OCI-LY1 (cell line): ENCODE results near the gene TAS1R3.

Experiments
- EZH2 ChIP-seq: fragments of 200-600 bp; sonication (generic), shearing (Covaris generic); IDR thresholded peaks from 2 replicates; pipeline ENCODE4 v1.8.0; 2017; ENCODE audit warnings: borderline replicate concordance, mixed run types, mild to moderate bottlenecking, antibody characterized with exemption, low read length, moderate library complexity, mixed read lengths
- TF ChIP-seq, protein P1 (sequence below): fragments of 200-600 bp; sonication (generic), shearing (Covaris generic); IDR thresholded peaks from 2 replicates; pipeline ENCODE4 v1.5.1; 2017; ENCODE audit warnings: mild to moderate bottlenecking, antibody characterized with exemption, low read length, moderate library complexity, mixed read lengths

DNA sequence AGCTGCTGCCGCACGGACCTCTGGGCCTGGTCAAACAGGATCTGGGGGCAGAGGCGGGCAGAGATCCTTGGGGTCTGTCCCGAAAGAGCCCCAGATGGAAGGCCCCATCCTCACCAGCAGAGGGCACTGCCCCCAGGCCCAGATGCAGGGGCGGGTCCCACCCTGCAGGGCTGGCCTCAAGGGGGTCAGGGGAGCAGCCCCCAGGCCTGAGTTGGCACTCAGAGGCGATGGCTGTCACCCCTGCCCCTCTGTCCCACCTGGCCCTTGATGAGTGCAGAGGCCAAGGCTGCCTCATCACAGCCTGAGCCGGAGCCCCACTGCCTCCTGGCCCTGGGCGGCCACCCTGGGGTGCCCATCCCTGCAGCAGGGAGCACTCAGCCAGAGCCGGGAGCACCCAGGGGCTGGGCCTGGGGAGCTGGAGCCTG lies 29.1 kb upstream of the TAS1R3 start:
- TF ChIP-seq, protein P1, sequence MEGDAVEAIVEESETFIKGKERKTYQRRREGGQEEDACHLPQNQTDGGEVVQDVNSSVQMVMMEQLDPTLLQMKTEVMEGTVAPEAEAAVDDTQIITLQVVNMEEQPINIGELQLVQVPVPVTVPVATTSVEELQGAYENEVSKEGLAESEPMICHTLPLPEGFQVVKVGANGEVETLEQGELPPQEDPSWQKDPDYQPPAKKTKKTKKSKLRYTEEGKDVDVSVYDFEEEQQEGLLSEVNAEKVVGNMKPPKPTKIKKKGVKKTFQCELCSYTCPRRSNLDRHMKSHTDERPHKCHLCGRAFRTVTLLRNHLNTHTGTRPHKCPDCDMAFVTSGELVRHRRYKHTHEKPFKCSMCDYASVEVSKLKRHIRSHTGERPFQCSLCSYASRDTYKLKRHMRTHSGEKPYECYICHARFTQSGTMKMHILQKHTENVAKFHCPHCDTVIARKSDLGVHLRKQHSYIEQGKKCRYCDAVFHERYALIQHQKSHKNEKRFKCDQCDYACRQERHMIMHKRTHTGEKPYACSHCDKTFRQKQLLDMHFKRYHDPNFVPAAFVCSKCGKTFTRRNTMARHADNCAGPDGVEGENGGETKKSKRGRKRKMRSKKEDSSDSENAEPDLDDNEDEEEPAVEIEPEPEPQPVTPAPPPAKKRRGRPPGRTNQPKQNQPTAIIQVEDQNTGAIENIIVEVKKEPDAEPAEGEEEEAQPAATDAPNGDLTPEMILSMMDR = peak; percentile 67
- no peak for TF ChIP-seq EZH2
